ENCODE data around the gene KANK4. TPM values are rescaled to one million over a fixed set of nuclear protein-coding genes. Genes with fewer than 3 reads are reported as not detected.

KANK4 gene
- total RNA-seq, 2 donors from 2014 or later = 0.46 to 0.70 TPM

GRCh38 chr1:62314454-62315350 is 4.5 kb downstream of the KANK4 start:
- no peaks in the 10 kb centered on the region for H3K36me3 Mint-ChIP-seq (ENCODE audit: low read depth)
- WGBS, 2 experiments (ENCODE audit: insufficient coverage in 1 of 2, insufficient read length in 1 of 2) = 93 to 94% methylated on average over 14 to 16 of the region's 16 CpGs
- H3K4me1 Mint-ChIP-seq = peaks cover 8% of the 10 kb centered on the region
- H3K9me3 Mint-ChIP-seq = no peaks in the 10 kb centered on the region
- no peaks in the 10 kb centered on the region for H3K36me3 ChIP-seq (ENCODE audit: control insufficient read depth, insufficient read depth, low read length)
- no peaks in the 10 kb centered on the region for H3K9me3 ChIP-seq (ENCODE audit: control insufficient read depth, low read length)
- no peak overlapping the region for H3K9ac ChIP-seq (ENCODE audit: extremely low read depth, low read length, poor library complexity, severe bottlenecking)
- H3K4me3 ChIP-seq (ENCODE audit: low read length) = no peak overlapping the region
- DNase-seq = peak; percentile 24
- no peaks in the 10 kb centered on the region for H3K4me1 ChIP-seq (ENCODE audit: control insufficient read depth, insufficient read depth, low read length)
- H3K4me3 Mint-ChIP-seq = no peak overlapping the region
- H3K27ac ChIP-seq (ENCODE audit: low read depth, low read length) = no peak overlapping the region
- no peak for TF ChIP-seq CTCF (conservative IDR thresholded peaks at IDR 0.05)
- H3K27me3 Mint-ChIP-seq (ENCODE audit: insufficient read depth) = peaks cover 53% of the 10 kb centered on the region
- peaks cover 59% of the 10 kb centered on the region for H3K27me3 ChIP-seq (ENCODE audit: control insufficient read depth, insufficient read depth, low read length, poor library complexity, severe bottlenecking)
- H3K27ac Mint-ChIP-seq = no peak overlapping the region

DNA sequence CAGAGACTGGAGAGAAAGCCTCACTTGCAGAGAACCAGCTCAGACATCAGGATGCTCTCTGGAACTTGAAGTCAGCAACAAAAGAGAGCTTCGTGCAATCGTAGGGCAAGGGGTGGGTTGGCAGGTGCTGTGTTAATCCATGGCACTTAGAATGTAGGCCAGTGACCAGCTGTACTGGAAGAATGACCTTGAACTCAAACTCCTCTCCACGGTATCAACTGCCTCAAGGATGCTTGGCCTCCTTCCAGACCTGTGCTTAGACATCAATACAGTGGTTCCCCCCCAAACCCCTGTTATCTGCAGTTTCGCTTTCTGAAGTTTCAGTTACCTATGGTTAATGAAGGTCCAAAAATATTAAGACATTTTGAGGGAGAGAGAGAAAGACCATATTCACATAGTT is 6.5 kb downstream of the KANK4 start:
- H3K4me3 Mint-ChIP-seq = no peak overlapping the region
- peaks cover 39% of the 10 kb centered on the region for H3K27me3 Mint-ChIP-seq (ENCODE audit: insufficient read depth)
- DNase-seq = no peak
- Histone ChIP-seq H3K9ac (ENCODE audit: extremely low read depth, low read length, poor library complexity, severe bottlenecking) (no peak overlapping the region), H3K27ac (ENCODE audit: low read depth, low read length) (no peak overlapping the region), H3K36me3 (ENCODE audit: control insufficient read depth, insufficient read depth, low read length) (no peaks in the 10 kb centered on the region), H3K4me1 (ENCODE audit: control insufficient read depth, insufficient read depth, low read length) (no peaks in the 10 kb centered on the region), H3K27me3 (ENCODE audit: control insufficient read depth, insufficient read depth, low read length, poor library complexity, severe bottlenecking) (peaks cover 39% of the 10 kb centered on the region), H3K9me3 (ENCODE audit: control insufficient read depth, low read length) (no peaks in the 10 kb centered on the region), H3K4me3 (ENCODE audit: low read length) (no peak overlapping the region)
- no peak overlapping the region for H3K27ac Mint-ChIP-seq
- H3K4me1 Mint-ChIP-seq = peaks cover 8% of the 10 kb centered on the region
- no peak for TF ChIP-seq CTCF (conservative IDR thresholded peaks at IDR 0.05)
- no peaks in the 10 kb centered on the region for H3K36me3 Mint-ChIP-seq (ENCODE audit: low read depth)
- 92 to 100% methylated on average over 3 to 4 of the region's 4 CpGs for WGBS, 2 experiments (ENCODE audit: insufficient coverage in 1 of 2, insufficient read length in 1 of 2)
- H3K9me3 Mint-ChIP-seq = no peaks in the 10 kb centered on the region

DNA sequence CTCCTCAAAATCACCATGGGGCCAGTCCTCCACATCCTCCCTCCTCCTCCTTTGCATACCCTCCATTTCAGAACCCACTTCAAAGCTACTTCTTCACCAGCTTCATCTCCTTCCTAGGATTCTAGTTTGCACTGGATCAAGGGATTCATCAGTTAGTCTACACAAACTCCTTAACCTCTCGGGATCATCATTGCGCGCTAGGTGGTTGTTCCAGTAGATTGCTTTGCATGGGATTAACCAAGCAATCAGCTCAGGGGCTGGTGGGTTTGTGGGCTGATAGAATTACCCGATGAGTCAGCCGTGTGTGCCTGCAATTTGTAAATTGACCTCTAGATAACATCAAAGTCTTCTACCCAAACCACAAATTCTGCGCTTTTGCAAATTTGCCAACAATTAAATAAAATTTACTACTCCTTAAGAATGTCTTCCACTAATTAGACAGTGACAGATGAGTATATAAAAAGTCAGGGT is 7.7 kb downstream of the KANK4 start:
- peak; percentile 64 for DNase-seq
- 62 to 76% methylated on average over 2 to 6 of the region's 6 CpGs for WGBS, 2 experiments (ENCODE audit: insufficient coverage in 1 of 2, insufficient read length in 1 of 2)
- H3K9me3 ChIP-seq (ENCODE audit: control insufficient read depth, low read length) = no peaks in the 10 kb centered on the region
- H3K4me1 ChIP-seq (ENCODE audit: control insufficient read depth, insufficient read depth, low read length) = no peaks in the 10 kb centered on the region
- no peak overlapping the region for H3K4me3 ChIP-seq (ENCODE audit: low read length)
- TF ChIP-seq CTCF (conservative IDR thresholded peaks at IDR 0.05) = no peak
- Mint-ChIP-seq H3K27ac (no peak overlapping the region), H3K9me3 (no peaks in the 10 kb centered on the region), H3K27me3 (ENCODE audit: insufficient read depth) (peaks cover 27% of the 10 kb centered on the region), H3K4me3 (no peak overlapping the region), H3K36me3 (ENCODE audit: low read depth) (no peaks in the 10 kb centered on the region), H3K4me1 (peaks cover 8% of the 10 kb centered on the region)
- H3K27me3 ChIP-seq (ENCODE audit: control insufficient read depth, insufficient read depth, low read length, poor library complexity, severe bottlenecking) = peaks cover 27% of the 10 kb centered on the region
- H3K27ac ChIP-seq (ENCODE audit: low read depth, low read length) = no peak overlapping the region
- H3K36me3 ChIP-seq (ENCODE audit: control insufficient read depth, insufficient read depth, low read length) = no peaks in the 10 kb centered on the region
- H3K9ac ChIP-seq (ENCODE audit: extremely low read depth, low read length, poor library complexity, severe bottlenecking) = no peak overlapping the region

Measured in endodermal cell (in vitro differentiated cells).